NT2/D1 (cell line): ENCODE results near the gene B4GALT5.

Experiments used
- YY1 ChIP-seq: IDR thresholded peaks from 2 replicates; pipeline ENCODE4 v1.6.1; 2011; ENCODE audit not compliant: insufficient read length, insufficient read depth
- ZNF274 ChIP-seq: IDR thresholded peaks from 2 replicates; pipeline ENCODE4 v1.6.1; 2011; ENCODE audit warnings: mild to moderate bottlenecking, low read depth, low read length

DNA sequence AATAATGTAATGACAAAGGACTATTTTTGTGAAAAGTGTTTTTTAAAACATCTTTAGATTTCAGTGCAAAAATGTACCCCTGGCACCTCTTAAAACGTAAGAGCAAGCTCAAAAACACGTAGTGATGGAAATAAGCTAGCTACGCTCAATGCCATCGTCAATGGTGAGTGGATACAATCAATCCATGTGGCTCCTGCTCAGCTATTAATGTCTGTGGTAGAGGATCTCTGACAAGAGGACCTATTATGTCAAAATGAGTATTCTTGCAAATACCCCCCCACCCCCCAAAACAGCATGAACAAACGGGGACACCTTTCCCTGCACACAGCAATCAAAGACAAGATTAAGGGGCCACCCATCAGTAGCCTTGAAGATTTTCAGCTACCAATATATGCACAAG lies 80.7 kb downstream of the B4GALT5 start:
- TF ChIP-seq YY1 (no peak), ZNF274 (no peak)
